SK-N-SH (cell line): Measurements from ENCODE around the gene UST.

ENCODE experiments used
- EP300 ChIP-seq, 2 experiments: IDR thresholded peaks; 2 replicates each; pipeline versions ENCODE4 v1.4.0 to v1.6.1; 2012; ENCODE audit warnings: borderline replicate concordance in 1 of 2, low read depth in 1 of 2, low read length in 1 of 2
- MEF2A ChIP-seq: IDR thresholded peaks from 2 replicates; pipeline ENCODE4 v1.4.0; 2012; ENCODE audit warnings: low read depth, borderline replicate concordance
- MXI1 ChIP-seq: IDR thresholded peaks from 2 replicates; pipeline ENCODE4 v1.6.1; 2012; ENCODE audit warnings: mild to moderate bottlenecking, low read depth, low read length, improper control_type of control experiment
- NFIC ChIP-seq: IDR thresholded peaks from 2 replicates; pipeline ENCODE4 v1.4.0; 2012; ENCODE audit warnings: borderline replicate concordance
- POLR2AphosphoS5 ChIP-seq: IDR thresholded peaks from 2 replicates; pipeline ENCODE4 v1.6.1; 2012; ENCODE audit warnings: low read depth, low read length
- RAD21 ChIP-seq: IDR thresholded peaks from 2 replicates; pipeline ENCODE4 v1.6.1; 2012; ENCODE audit warnings: mild to moderate bottlenecking, low read length
- RFX5 ChIP-seq: IDR thresholded peaks from 2 replicates; pipeline ENCODE4 v1.6.1; 2012; ENCODE audit warnings: mild to moderate bottlenecking, improper control_type of control experiment, low read length
- RXRA ChIP-seq: IDR thresholded peaks from 2 replicates; pipeline ENCODE4 v1.4.0; 2012; ENCODE audit warnings: low read depth, mild to moderate bottlenecking, borderline replicate concordance
- SMC3 ChIP-seq: IDR thresholded peaks from 2 replicates; pipeline ENCODE4 v1.6.1; 2012; ENCODE audit warnings: low read depth, low read length, improper control_type of control experiment
- TAF1 ChIP-seq: IDR thresholded peaks from 2 replicates; pipeline ENCODE4 v1.6.1; 2012; ENCODE audit warnings: low read depth, mild to moderate bottlenecking, low read length, moderate library complexity, borderline replicate concordance
- YY1 ChIP-seq: IDR thresholded peaks from 2 replicates; pipeline ENCODE4 v1.4.0; 2012; ENCODE audit warnings: low read depth, mild to moderate bottlenecking
- TF ChIP-seq, protein P1 (sequence below): fragments of 200-600 bp; sonication (generic); IDR thresholded peaks from 2 replicates; pipeline ENCODE4 v1.6.1; 2017; ENCODE audit warnings: antibody characterized with exemption, mild to moderate bottlenecking, moderate library complexity
- TF ChIP-seq, protein P2 (sequence below): fragments of 150-350 bp; IDR thresholded peaks from 2 replicates; pipeline ENCODE4 v1.6.1; 2017; ENCODE audit warnings: antibody characterized with exemption, low read length, low read depth, borderline replicate concordance
- TF ChIP-seq, protein P3 (sequence below): IDR thresholded peaks from 2 replicates; pipeline ENCODE4 v1.6.1; 2012; ENCODE audit warnings: mild to moderate bottlenecking, low read depth, low read length, moderate library complexity

DNA sequence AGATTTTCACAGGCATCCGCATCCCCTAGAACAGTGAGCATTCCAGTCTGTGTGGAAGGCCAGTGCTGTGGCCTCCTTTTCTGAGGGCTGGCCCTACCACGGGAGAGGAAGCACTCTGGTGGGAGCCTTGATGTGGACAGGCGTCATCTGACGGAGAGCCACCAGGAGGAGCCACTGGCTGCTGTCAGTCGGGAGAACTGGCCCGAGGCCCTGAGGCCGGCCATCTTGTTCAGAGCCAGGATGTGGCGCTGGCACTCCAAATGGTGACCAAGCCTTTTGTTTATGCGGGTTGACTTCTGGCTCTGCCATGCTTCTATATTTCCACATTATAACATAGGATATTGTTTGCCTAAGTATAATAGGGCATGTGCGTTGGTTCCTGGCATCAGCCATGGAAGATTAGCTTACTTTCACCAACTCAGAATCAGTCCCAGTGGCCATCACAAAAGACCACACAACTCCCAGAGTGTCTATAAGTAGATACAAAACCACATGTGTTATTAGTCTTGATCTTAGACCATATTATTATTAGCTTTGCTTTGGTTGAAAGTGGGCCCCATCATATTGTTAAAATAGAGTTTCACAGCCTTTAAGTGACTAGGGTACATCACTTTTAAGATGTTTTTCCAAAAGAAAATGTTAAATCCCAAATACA, 296.8 kb downstream of the UST start:
- TF ChIP-seq SMC3 (peak; percentile 32), YY1 (peak; percentile 77), TAF1 (no peak), MEF2A (no peak), RAD21 (peak; percentile 40), MXI1 (no peak), EP300 (IDR thresholded peaks at IDR 0.05; ENCODE audit: borderline replicate concordance in 1 of 2, low read depth in 1 of 2, low read length in 1 of 2) (no peak), POLR2AphosphoS5 (no peak), NFIC (no peak), RXRA (no peak), RFX5 (no peak)
- TF ChIP-seq, protein P1, sequence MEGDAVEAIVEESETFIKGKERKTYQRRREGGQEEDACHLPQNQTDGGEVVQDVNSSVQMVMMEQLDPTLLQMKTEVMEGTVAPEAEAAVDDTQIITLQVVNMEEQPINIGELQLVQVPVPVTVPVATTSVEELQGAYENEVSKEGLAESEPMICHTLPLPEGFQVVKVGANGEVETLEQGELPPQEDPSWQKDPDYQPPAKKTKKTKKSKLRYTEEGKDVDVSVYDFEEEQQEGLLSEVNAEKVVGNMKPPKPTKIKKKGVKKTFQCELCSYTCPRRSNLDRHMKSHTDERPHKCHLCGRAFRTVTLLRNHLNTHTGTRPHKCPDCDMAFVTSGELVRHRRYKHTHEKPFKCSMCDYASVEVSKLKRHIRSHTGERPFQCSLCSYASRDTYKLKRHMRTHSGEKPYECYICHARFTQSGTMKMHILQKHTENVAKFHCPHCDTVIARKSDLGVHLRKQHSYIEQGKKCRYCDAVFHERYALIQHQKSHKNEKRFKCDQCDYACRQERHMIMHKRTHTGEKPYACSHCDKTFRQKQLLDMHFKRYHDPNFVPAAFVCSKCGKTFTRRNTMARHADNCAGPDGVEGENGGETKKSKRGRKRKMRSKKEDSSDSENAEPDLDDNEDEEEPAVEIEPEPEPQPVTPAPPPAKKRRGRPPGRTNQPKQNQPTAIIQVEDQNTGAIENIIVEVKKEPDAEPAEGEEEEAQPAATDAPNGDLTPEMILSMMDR: peak; percentile 51
- TF ChIP-seq, protein P2, sequence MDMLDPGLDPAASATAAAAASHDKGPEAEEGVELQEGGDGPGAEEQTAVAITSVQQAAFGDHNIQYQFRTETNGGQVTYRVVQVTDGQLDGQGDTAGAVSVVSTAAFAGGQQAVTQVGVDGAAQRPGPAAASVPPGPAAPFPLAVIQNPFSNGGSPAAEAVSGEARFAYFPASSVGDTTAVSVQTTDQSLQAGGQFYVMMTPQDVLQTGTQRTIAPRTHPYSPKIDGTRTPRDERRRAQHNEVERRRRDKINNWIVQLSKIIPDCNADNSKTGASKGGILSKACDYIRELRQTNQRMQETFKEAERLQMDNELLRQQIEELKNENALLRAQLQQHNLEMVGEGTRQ: no peak
- TF ChIP-seq, protein P3, sequence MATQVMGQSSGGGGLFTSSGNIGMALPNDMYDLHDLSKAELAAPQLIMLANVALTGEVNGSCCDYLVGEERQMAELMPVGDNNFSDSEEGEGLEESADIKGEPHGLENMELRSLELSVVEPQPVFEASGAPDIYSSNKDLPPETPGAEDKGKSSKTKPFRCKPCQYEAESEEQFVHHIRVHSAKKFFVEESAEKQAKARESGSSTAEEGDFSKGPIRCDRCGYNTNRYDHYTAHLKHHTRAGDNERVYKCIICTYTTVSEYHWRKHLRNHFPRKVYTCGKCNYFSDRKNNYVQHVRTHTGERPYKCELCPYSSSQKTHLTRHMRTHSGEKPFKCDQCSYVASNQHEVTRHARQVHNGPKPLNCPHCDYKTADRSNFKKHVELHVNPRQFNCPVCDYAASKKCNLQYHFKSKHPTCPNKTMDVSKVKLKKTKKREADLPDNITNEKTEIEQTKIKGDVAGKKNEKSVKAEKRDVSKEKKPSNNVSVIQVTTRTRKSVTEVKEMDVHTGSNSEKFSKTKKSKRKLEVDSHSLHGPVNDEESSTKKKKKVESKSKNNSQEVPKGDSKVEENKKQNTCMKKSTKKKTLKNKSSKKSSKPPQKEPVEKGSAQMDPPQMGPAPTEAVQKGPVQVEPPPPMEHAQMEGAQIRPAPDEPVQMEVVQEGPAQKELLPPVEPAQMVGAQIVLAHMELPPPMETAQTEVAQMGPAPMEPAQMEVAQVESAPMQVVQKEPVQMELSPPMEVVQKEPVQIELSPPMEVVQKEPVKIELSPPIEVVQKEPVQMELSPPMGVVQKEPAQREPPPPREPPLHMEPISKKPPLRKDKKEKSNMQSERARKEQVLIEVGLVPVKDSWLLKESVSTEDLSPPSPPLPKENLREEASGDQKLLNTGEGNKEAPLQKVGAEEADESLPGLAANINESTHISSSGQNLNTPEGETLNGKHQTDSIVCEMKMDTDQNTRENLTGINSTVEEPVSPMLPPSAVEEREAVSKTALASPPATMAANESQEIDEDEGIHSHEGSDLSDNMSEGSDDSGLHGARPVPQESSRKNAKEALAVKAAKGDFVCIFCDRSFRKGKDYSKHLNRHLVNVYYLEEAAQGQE: no peak
